H9 (cell line): ENCODE results near the gene PREX1. TPM values are rescaled to one million over a fixed set of nuclear protein-coding genes. Genes with fewer than 3 reads are reported as not detected.

Experiments used
- DNase-seq: peaks from one replicate; pipeline ENCODE4 v3.0.0-alpha.2; 2017
- H2AFZ ChIP-seq: one replicate; pipeline ENCODE4 v1.6.1; 2013; ENCODE audit warnings: mild to moderate bottlenecking, low read length, control low read depth, moderate library complexity
- H2AK5ac ChIP-seq: 2 replicates; pipeline ENCODE4 v1.6.1; 2013; ENCODE audit warnings: low read length, control low read depth, mixed read lengths; ENCODE audit not compliant: insufficient read length
- H2BK120ac ChIP-seq: one replicate; pipeline ENCODE4 v1.6.1; 2013; ENCODE audit warnings: low read depth, mild to moderate bottlenecking, low read length, control low read depth, inconsistent platforms; ENCODE audit not compliant: poor library complexity, severe bottlenecking
- H2BK12ac ChIP-seq: 2 replicates; pipeline ENCODE4 v1.6.1; 2013; ENCODE audit warnings: low read length, control low read depth, mixed read lengths, low read depth; ENCODE audit not compliant: insufficient read length
- H2BK15ac ChIP-seq: 2 replicates; pipeline ENCODE4 v1.6.1; 2013; ENCODE audit warnings: low read depth, low read length, control low read depth
- H2BK20ac ChIP-seq: one replicate; pipeline ENCODE4 v1.6.1; 2013; ENCODE audit warnings: low read depth, mild to moderate bottlenecking, low read length, control low read depth, inconsistent platforms; ENCODE audit not compliant: poor library complexity, severe bottlenecking
- H2BK5ac ChIP-seq: 2 replicates; pipeline ENCODE4 v1.6.1; 2013; ENCODE audit warnings: low read length, control low read depth, mixed read lengths; ENCODE audit not compliant: insufficient read length
- H3K14ac ChIP-seq: 2 replicates; pipeline ENCODE4 v1.6.1; 2013; ENCODE audit warnings: low read length, control low read depth; ENCODE audit not compliant: insufficient read depth
- H3K18ac ChIP-seq: 2 replicates; pipeline ENCODE4 v1.6.1; 2013; ENCODE audit warnings: low read depth, mild to moderate bottlenecking, mixed read lengths, low read length, control low read depth; ENCODE audit not compliant: insufficient read length
- H3K23ac ChIP-seq: 2 replicates; pipeline ENCODE4 v1.6.1; 2013; ENCODE audit warnings: low read length, control low read depth, mixed read lengths, low read depth; ENCODE audit not compliant: insufficient read length
- H3K23me2 ChIP-seq: 2 replicates; pipeline ENCODE4 v1.6.1; 2013; ENCODE audit warnings: low read depth, mild to moderate bottlenecking, mixed read lengths, low read length, control low read depth; ENCODE audit not compliant: insufficient read length, poor library complexity, severe bottlenecking
- H3K27ac ChIP-seq: 2 replicates; pipeline ENCODE4 v1.5.1; 2013; ENCODE audit warnings: low read length, control low read depth, mixed read lengths, low read depth; ENCODE audit not compliant: insufficient read length
- H3K27me3 ChIP-seq: 2 replicates; pipeline ENCODE4 v1.6.1; 2013; ENCODE audit warnings: low read length, control low read depth, inconsistent platforms; ENCODE audit not compliant: insufficient read depth
- H3K4ac ChIP-seq: 2 replicates; pipeline ENCODE4 v1.6.1; 2013; ENCODE audit warnings: low read depth, mild to moderate bottlenecking, control low read depth, inconsistent platforms, low read length, moderate library complexity
- H3K4me1 ChIP-seq: 2 replicates; pipeline ENCODE4 v1.6.1; 2013; ENCODE audit warnings: low read length, control low read depth, inconsistent platforms; ENCODE audit not compliant: insufficient read depth
- H3K4me2 ChIP-seq: 2 replicates; pipeline ENCODE4 v1.6.1; 2013; ENCODE audit warnings: low read length, control low read depth, mixed read lengths; ENCODE audit not compliant: insufficient read length, insufficient read depth
- H3K56ac ChIP-seq: 2 replicates; pipeline ENCODE4 v1.6.1; 2013; ENCODE audit warnings: low read depth, mild to moderate bottlenecking, mixed read lengths, low read length, control low read depth; ENCODE audit not compliant: insufficient read length
- H3K79me1 ChIP-seq: 2 replicates; pipeline ENCODE4 v1.6.1; 2013; ENCODE audit warnings: low read depth, mild to moderate bottlenecking, moderate library complexity, low read length, control low read depth, inconsistent platforms; ENCODE audit not compliant: insufficient read depth, poor library complexity, severe bottlenecking
- H3K79me2 ChIP-seq: 2 replicates; pipeline ENCODE4 v1.6.1; 2013; ENCODE audit warnings: low read length, control low read depth, inconsistent platforms; ENCODE audit not compliant: insufficient read depth
- H3K9ac ChIP-seq: 2 replicates; pipeline ENCODE4 v1.6.1; 2013; ENCODE audit warnings: low read length, control low read depth, mixed read lengths; ENCODE audit not compliant: insufficient read length; ENCODE audit errors: extremely low read depth
- H3K9me3 ChIP-seq: one replicate; pipeline ENCODE4 v1.6.1; 2013; ENCODE audit warnings: low read depth, low read length, inconsistent platforms; ENCODE audit not compliant: control insufficient read depth
- H3T11ph ChIP-seq: one replicate; pipeline ENCODE4 v1.6.1; 2013; ENCODE audit warnings: mild to moderate bottlenecking, low read length, control low read depth, inconsistent platforms
- H4K20me1 ChIP-seq: one replicate; pipeline ENCODE4 v1.6.1; 2013; ENCODE audit not compliant: control insufficient read depth, insufficient read length, insufficient read depth
- H4K5ac ChIP-seq: 2 replicates; pipeline ENCODE4 v1.6.1; 2013; ENCODE audit warnings: low read depth, mild to moderate bottlenecking, mixed read lengths, low read length, control low read depth; ENCODE audit not compliant: insufficient read length
- H4K8ac ChIP-seq: replicated peaks from 2 replicates; pipeline ENCODE4 v1.6.1; 2013; ENCODE audit warnings: low read length, control low read depth, mixed read lengths, low read depth; ENCODE audit not compliant: insufficient read length
- H4K91ac ChIP-seq: 2 replicates; pipeline ENCODE4 v1.6.1; 2013; ENCODE audit warnings: low read depth, mild to moderate bottlenecking, moderate library complexity, mixed read lengths, low read length, control low read depth; ENCODE audit not compliant: insufficient read length
- H3K27ac Mint-ChIP-seq, 3 experiments: 2 replicates in 2 of 3; 3 replicates in 1 of 3; pipeline ENCODE4 v1.8.0; 2020 to 2021; ENCODE audit warnings: mixed read lengths in 3 of 3, mild to moderate bottlenecking in 1 of 3, moderate library complexity in 1 of 3
- H3K27me3 Mint-ChIP-seq: 2 replicates; pipeline ENCODE4 v1.8.0; 2021; ENCODE audit warnings: low read depth, mild to moderate bottlenecking, moderate library complexity, mixed read lengths
- H3K36me3 Mint-ChIP-seq, 3 experiments: 2 replicates in 2 of 3; 3 replicates in 1 of 3; pipeline ENCODE4 v1.8.0; 2020 to 2021; ENCODE audit warnings: low read depth in 3 of 3, mixed read lengths in 3 of 3; ENCODE audit not compliant: insufficient read depth in 1 of 3
- H3K4me1 Mint-ChIP-seq, 2 experiments: 2 replicates each; pipeline ENCODE4 v1.8.0; 2020; ENCODE audit warnings: mixed read lengths in 2 of 2
- H3K4me3 Mint-ChIP-seq, 2 experiments: 2 replicates in 1 of 2; 3 replicates in 1 of 2; pipeline ENCODE4 v1.8.0; 2020 to 2021; ENCODE audit warnings: mild to moderate bottlenecking in 2 of 2, mixed read lengths in 2 of 2, moderate library complexity in 1 of 2
- H3K9me3 Mint-ChIP-seq, 2 experiments: 2 replicates in 1 of 2; 3 replicates in 1 of 2; pipeline ENCODE4 v1.8.0; 2020; ENCODE audit warnings: mild to moderate bottlenecking in 2 of 2, mixed read lengths in 2 of 2, moderate library complexity in 1 of 2
- CTCF ChIP-seq: fragments of 200-600 bp; sonication (generic); conservative IDR thresholded peaks from 3 replicates; pipeline ENCODE4 v1.8.0; 2021; ENCODE audit warnings: antibody characterized with exemption, mild to moderate bottlenecking
- WGBS: extraction: QIAGEN DNeasy Blood & Tissue Kit; methylation state at CpG from one replicate; pipeline ENCODE4 v1.1.7; 2013; ENCODE audit warnings: missing lambda C conversion rate, low lambda C conversion rate, mixed read lengths; ENCODE audit not compliant: insufficient read length; ENCODE audit errors: extremely low coverage; 5-methylcytosine and 5-hydroxymethylcytosine counted together
- total RNA-seq: library from RNA; stranded (reverse); gene quantifications from 2 replicates; pipeline ENCODE4 v1.2.1, GENCODE V29; 2021

PREX1 gene
- total RNA-seq, 1 experiment from 2014 or later, result 6.6 TPM

- no peak overlapping the region for H2AK5ac ChIP-seq
- no peak for DNase-seq
- H3K27ac Mint-ChIP-seq, result no peak overlapping the region
- no peaks in the 10 kb centered on the region for H3K9me3 Mint-ChIP-seq
- no peak overlapping the region for H2BK120ac ChIP-seq
- H3K79me1 ChIP-seq, result no peaks in the 10 kb centered on the region
- no CpG with 5 or more reads among the region's 11 CpGs for WGBS
- H3K79me2 ChIP-seq, result no peaks in the 10 kb centered on the region
- no peak overlapping the region for H3K56ac ChIP-seq
- no peak overlapping the region for H2BK15ac ChIP-seq
- H3K4me1 ChIP-seq, result no peaks in the 10 kb centered on the region
- H3T11ph ChIP-seq, result no peak overlapping the region
- no peak for TF ChIP-seq CTCF
- H3K27me3 ChIP-seq, result no peaks in the 10 kb centered on the region
- no peak overlapping the region for H3K27ac ChIP-seq
- H4K5ac ChIP-seq, result no peak overlapping the region
- H3K27me3 Mint-ChIP-seq, result no peaks in the 10 kb centered on the region; the same call in 1 of the 2 replicates
- H3K4me3 Mint-ChIP-seq, result no peak overlapping the region
- H4K8ac ChIP-seq, result no peak overlapping the region
- no peak overlapping the region for H2BK5ac ChIP-seq
- no peak overlapping the region for H4K91ac ChIP-seq
- no peak overlapping the region for H3K9ac ChIP-seq
- H3K14ac ChIP-seq, result no peak overlapping the region
- H2AFZ ChIP-seq, result no peak overlapping the region
- H3K18ac ChIP-seq, result no peak overlapping the region
- H4K20me1 ChIP-seq, result peaks cover 2% of the 10 kb centered on the region
- H2BK20ac ChIP-seq, result no peak overlapping the region
- H2BK12ac ChIP-seq, result no peak overlapping the region
- no peaks in the 10 kb centered on the region for H3K23me2 ChIP-seq
- no peaks in the 10 kb centered on the region for H3K9me3 ChIP-seq
- H3K4me2 ChIP-seq, result no peak overlapping the region
- peaks cover 0 to 2% of the 10 kb centered on the region in 2 experiments; a peak in 1 of 4 replicates for H3K4me1 Mint-ChIP-seq
- no peak overlapping the region for H3K23ac ChIP-seq
- peaks cover 0 to 11% (median 5%) of the 10 kb centered on the region in 3 experiments; a peak in 5 of 7 replicates for H3K36me3 Mint-ChIP-seq
- no peak overlapping the region for H3K4ac ChIP-seq
Measured at GRCh38 chr20:48651960-48652359, 175.8 kb downstream of the PREX1 start.
